ENCODE results near the gene EPX.
A peak's percentile ranks its signal among the peaks of the same experiment; 100 is the strongest.

Gene EPX

GRCh38 chr17:58239987-58240386 is 47.5 kb downstream of the EPX start:
- no peak overlapping the region for H3K4me2 ChIP-seq
- no peaks in the 10 kb centered on the region for H3K9me3 ChIP-seq (replicated peaks in 1 of 11)
- H3K36me3 ChIP-seq: no peaks in the 10 kb centered on the region
- TF ChIP-seq Cebpa-rat (IDR thresholded peaks at IDR 0.05): no peak
- no peak overlapping the region for H3K9ac ChIP-seq
- no peak overlapping the region for H3K4me3 ChIP-seq
- H3K27me3 ChIP-seq: no peaks in the 10 kb centered on the region
- no peaks in the 10 kb centered on the region for H4K20me1 ChIP-seq
- peaks cover 0 to 16% (median 14%) of the 10 kb centered on the region in 10 experiments; a peak in 14 of 20 replicates for H3K4me1 ChIP-seq
- H3K27ac ChIP-seq: no peak overlapping the region

GRCh38 chr17:58242171-58242784 is 49.8 kb downstream of the EPX start:
- H3K27me3 ChIP-seq: no peaks in the 10 kb centered on the region
- H3K9me3 ChIP-seq (replicated peaks in 1 of 11): no peaks in the 10 kb centered on the region
- no peak overlapping the region for H3K4me3 ChIP-seq
- no peak overlapping the region; a peak in 1 of 22 replicates for H3K9ac ChIP-seq
- no peaks in the 10 kb centered on the region for H4K20me1 ChIP-seq
- H3K36me3 ChIP-seq: no peaks in the 10 kb centered on the region
- no peak for TF ChIP-seq Cebpa-rat (IDR thresholded peaks at IDR 0.05)
- H3K27ac ChIP-seq: no peak overlapping the region
- H3K4me1 ChIP-seq: peaks cover 0 to 16% (median 14%) of the 10 kb centered on the region in 10 experiments; a peak in 15 of 20 replicates
- H3K4me2 ChIP-seq: peak overlapping the region in 8 of 11 experiments; percentile 14 to 54 (median 40); a peak in 16 of 22 replicates

- H3K9ac ChIP-seq: no peak overlapping the region
- no peak overlapping the region for H3K27ac ChIP-seq
- H3K4me2 ChIP-seq: no peak overlapping the region
- H3K4me1 ChIP-seq: peaks cover 16 to 37% (median 31%) of the 10 kb centered on the region in 10 experiments
- H3K27me3 ChIP-seq: peaks cover 9 to 18% (median 16%) of the 10 kb centered on the region in 11 experiments; a peak in 20 of 22 replicates
- H3K9me3 ChIP-seq (replicated peaks in 1 of 11): no peaks in the 10 kb centered on the region
- TF ChIP-seq Cebpa-rat (IDR thresholded peaks at IDR 0.05): no peak
- H3K4me3 ChIP-seq: no peak overlapping the region
- no peaks in the 10 kb centered on the region for H3K36me3 ChIP-seq
- no peaks in the 10 kb centered on the region for H4K20me1 ChIP-seq
Observed at GRCh38 chr17:58244963-58245362, 52.4 kb downstream of the EPX start.

- H4K20me1 ChIP-seq: no peaks in the 10 kb centered on the region
- no peak overlapping the region for H3K9ac ChIP-seq
- H3K4me2 ChIP-seq: no peak overlapping the region
- H3K27ac ChIP-seq: no peak overlapping the region
- H3K9me3 ChIP-seq (replicated peaks in 1 of 11): no peaks in the 10 kb centered on the region
- peaks cover 16 to 39% (median 31%) of the 10 kb centered on the region in 10 experiments for H3K4me1 ChIP-seq
- no peak for TF ChIP-seq Cebpa-rat (IDR thresholded peaks at IDR 0.05)
- H3K4me3 ChIP-seq: no peak overlapping the region
- peaks cover 9 to 21% (median 16%) of the 10 kb centered on the region in 11 experiments; a peak in 20 of 22 replicates for H3K27me3 ChIP-seq
- H3K36me3 ChIP-seq: no peaks in the 10 kb centered on the region
Observed at GRCh38 chr17:58245428-58246103, 53.0 kb downstream of the EPX start.

GRCh38 chr17:58246104-58246740 is 53.7 kb downstream of the EPX start:
- no peaks in the 10 kb centered on the region for H3K36me3 ChIP-seq
- H3K27me3 ChIP-seq: peaks cover 9 to 21% (median 16%) of the 10 kb centered on the region in 11 experiments; a peak in 20 of 22 replicates
- no peak overlapping the region for H3K4me3 ChIP-seq
- no peak overlapping the region for H3K27ac ChIP-seq
- TF ChIP-seq Cebpa-rat (IDR thresholded peaks at IDR 0.05): no peak
- H3K4me1 ChIP-seq: peaks cover 16 to 39% (median 31%) of the 10 kb centered on the region in 10 experiments
- H3K9me3 ChIP-seq (replicated peaks in 1 of 11): no peaks in the 10 kb centered on the region
- no peak overlapping the region for H3K9ac ChIP-seq
- no peaks in the 10 kb centered on the region for H4K20me1 ChIP-seq
- H3K4me2 ChIP-seq: no peak overlapping the region

GRCh38 chr17:58246781-58247180 is 54.3 kb downstream of the EPX start:
- no peak overlapping the region for H3K27ac ChIP-seq
- no peaks in the 10 kb centered on the region for H4K20me1 ChIP-seq
- H3K9me3 ChIP-seq (replicated peaks in 1 of 11): no peaks in the 10 kb centered on the region
- peaks cover 9 to 21% (median 16%) of the 10 kb centered on the region in 11 experiments; a peak in 20 of 22 replicates for H3K27me3 ChIP-seq
- no peaks in the 10 kb centered on the region for H3K36me3 ChIP-seq
- no peak for TF ChIP-seq Cebpa-rat (IDR thresholded peaks at IDR 0.05)
- H3K4me3 ChIP-seq: no peak overlapping the region
- H3K4me2 ChIP-seq: no peak overlapping the region
- H3K4me1 ChIP-seq: peaks cover 16 to 38% (median 30%) of the 10 kb centered on the region in 10 experiments
- no peak overlapping the region for H3K9ac ChIP-seq

- TF ChIP-seq Cebpa-rat (IDR thresholded peaks at IDR 0.05): no peak
- Histone ChIP-seq H3K27ac (peak overlapping the region in 2 of 11 experiments; percentile 30 to 37; a peak in 2 of 22 replicates), H3K4me1 (peaks cover 16 to 28% (median 21%) of the 10 kb centered on the region in 10 experiments), H3K27me3 (peaks cover 9 to 21% (median 16%) of the 10 kb centered on the region in 11 experiments; a peak in 20 of 22 replicates), H3K9ac (no peak overlapping the region), H3K9me3 (replicated peaks in 1 of 11) (no peaks in the 10 kb centered on the region), H3K36me3 (no peaks in the 10 kb centered on the region), H3K4me2 (peak overlapping the region; percentile 6 to 74 (median 48); a peak in 20 of 22 replicates), H3K4me3 (no peak overlapping the region), H4K20me1 (no peaks in the 10 kb centered on the region)
Observed at GRCh38 chr17:58247511-58248363, 55.2 kb downstream of the EPX start.

- Histone ChIP-seq H3K27ac (peak overlapping the region in 4 of 11 experiments; percentile 58 to 68 (median 62); a peak in 4 of 22 replicates), H3K4me3 (peak overlapping the region; percentile 49 to 66 (median 58); a peak in 19 of 20 replicates), H3K4me1 (peaks cover 15 to 24% (median 18%) of the 10 kb centered on the region in 10 experiments), H3K9me3 (replicated peaks in 1 of 11) (no peaks in the 10 kb centered on the region), H4K20me1 (no peaks in the 10 kb centered on the region), H3K9ac (peak overlapping the region in 9 of 11 experiments; percentile 62 to 81 (median 72); a peak in 12 of 22 replicates), H3K4me2 (peak overlapping the region; percentile 85 to 98 (median 92)), H3K36me3 (no peaks in the 10 kb centered on the region), H3K27me3 (peaks cover 9 to 21% (median 16%) of the 10 kb centered on the region in 11 experiments; a peak in 20 of 22 replicates)
- no peak for TF ChIP-seq Cebpa-rat (IDR thresholded peaks at IDR 0.05)
Observed at GRCh38 chr17:58248955-58249269, 56.4 kb downstream of the EPX start.
